Mucosa of descending colon (tissue), 3 donors: ENCODE data around the gene JAKMIP2. TPM values are rescaled to one million over a fixed set of nuclear protein-coding genes. Genes with fewer than 3 reads are reported as not detected.

ENCODE experiments used
- ATAC-seq: fragments of 200-7000 bp; cut with Tn5 transposase; one replicate; pipeline ENCODE4 v1.9.1; 2020; ENCODE audit warnings: mild to moderate bottlenecking, moderate library complexity
- DNase-seq, 3 donors: peaks; one replicate each; pipeline ENCODE4 v3.0.0-alpha.2; 2020
- H3K36me3 ChIP-seq: fragments of 200-600 bp; one replicate; pipeline ENCODE4 v1.8.0; 2021; ENCODE audit warnings: low read depth, mild to moderate bottlenecking
- H3K4me1 ChIP-seq: fragments of 200-600 bp; one replicate; pipeline ENCODE4 v1.8.0; 2021; ENCODE audit warnings: low read depth, mild to moderate bottlenecking
- H3K4me3 ChIP-seq: fragments of 200-600 bp; one replicate; pipeline ENCODE4 v1.8.0; 2021; ENCODE audit warnings: mild to moderate bottlenecking
- H3K9me3 ChIP-seq: fragments of 200-600 bp; one replicate; pipeline ENCODE4 v1.8.0; 2021; ENCODE audit warnings: mild to moderate bottlenecking
- CTCF ChIP-seq: fragments of 200-600 bp; IDR thresholded peaks from one replicate; pipeline ENCODE4 v1.8.0; 2022; ENCODE audit warnings: antibody characterized with exemption, mild to moderate bottlenecking
- intact Hi-C, 2 donors: fragments of 100-400 bp; cut with DNase I in 1 of 2; cut with micrococcal nuclease in 1 of 2; formaldehyde crosslinking; loops; one replicate each; pipeline versions ENCODE4 v1.11.0 to v1.11.1; 2022; cut with DNase I, micrococcal nuclease
- total RNA-seq, 3 donors: library from RNA; stranded (reverse); fragmentation: NEBNext Ultra II Directional in 2 of 3; extraction: Animal tissue kit (Norgen Biotek cat#: 25700) in 2 of 3; gene quantifications; one replicate each; pipeline versions ENCODE4 v1.2.1 to v1.2.4, GENCODE V29; 2021 to 2023
- donor health status: DM: no; HTN: no; CAD: no; lungs with moderate emphysema.
- donor health status: DM: no; HTN: no; CAD: no.
- donor health status: DM: no; HTN: yes; CAD: no.

The JAKMIP2 gene
- total RNA-seq, 3 donors from 2014 or later = 0.90 to 9.0 (median 2.0) TPM

DNA sequence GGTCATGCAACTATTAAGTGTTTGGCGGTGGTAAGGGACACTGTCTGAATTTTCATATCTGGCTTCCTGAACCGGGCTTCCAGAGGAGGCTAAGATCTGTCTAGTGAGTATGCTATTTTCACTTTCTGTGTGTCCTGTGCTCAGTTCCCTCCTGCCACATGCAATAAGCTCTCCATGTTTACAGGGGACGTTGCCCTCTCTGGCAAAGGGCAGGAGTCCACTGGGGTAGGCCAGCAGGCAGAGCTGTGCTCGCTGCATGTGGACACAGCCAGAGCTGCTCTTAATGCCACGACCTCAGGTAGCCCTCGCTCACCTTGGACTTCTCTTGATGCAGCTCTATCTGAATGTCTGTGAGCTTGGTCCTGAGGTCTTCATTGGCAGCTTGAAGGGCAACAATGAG is 111.2 kb downstream of the JAKMIP2 start:
- Histone ChIP-seq H3K4me1 (no peaks in the 10 kb centered on the region), H3K9me3 (no peaks in the 10 kb centered on the region), H3K36me3 (no peaks in the 10 kb centered on the region), H3K4me3 (no peak overlapping the region)
- DNase-seq (no peak), ATAC-seq (no peak)
- intact Hi-C loops = no loop called here
- TF ChIP-seq CTCF = no peak

- Histone ChIP-seq H3K4me1 (no peaks in the 10 kb centered on the region), H3K9me3 (no peaks in the 10 kb centered on the region), H3K4me3 (no peak overlapping the region), H3K36me3 (no peaks in the 10 kb centered on the region)
- no peak for ATAC-seq
- DNase-seq = no peak
- intact Hi-C loops = no loop called here
- no peak for TF ChIP-seq CTCF
Observed at GRCh38 chr5:147670815-147671214, 111.7 kb downstream of the JAKMIP2 start.

DNA sequence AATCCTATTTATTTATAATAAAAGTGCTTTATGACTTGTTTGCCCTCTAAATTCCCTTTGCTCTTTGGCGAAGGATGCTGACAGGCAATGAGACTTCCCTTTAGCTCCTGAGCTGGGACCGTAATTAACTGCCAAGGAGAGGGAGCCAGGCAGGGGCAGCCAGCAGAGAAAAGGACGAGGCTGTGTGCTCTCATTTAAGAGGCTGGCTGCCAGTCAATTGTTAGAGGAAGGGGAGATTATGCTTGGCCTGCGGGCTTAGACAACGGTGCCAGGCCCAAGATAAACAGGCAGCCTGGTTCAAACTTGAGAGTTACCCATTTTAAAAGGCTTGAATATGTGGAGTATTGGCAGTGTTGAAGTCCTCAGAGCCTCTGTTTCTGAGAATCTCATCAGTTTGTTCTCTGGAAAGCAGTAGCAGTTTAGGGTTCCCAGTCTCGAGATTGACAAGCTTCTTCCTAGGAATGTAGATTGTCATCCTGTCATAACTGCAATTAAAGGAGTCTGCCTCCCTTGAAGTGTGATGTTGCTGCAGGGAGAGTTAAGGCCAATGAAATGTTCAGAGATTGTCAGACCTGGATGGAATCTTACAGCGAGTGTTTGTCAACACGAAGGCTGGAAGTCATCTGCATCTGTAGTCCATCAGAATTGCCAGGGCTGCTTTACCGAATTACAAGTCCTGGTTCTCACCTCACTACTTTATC is 113.2 kb downstream of the JAKMIP2 start:
- Histone ChIP-seq H3K4me3 (no peak overlapping the region), H3K4me1 (no peaks in the 10 kb centered on the region), H3K9me3 (no peaks in the 10 kb centered on the region), H3K36me3 (no peaks in the 10 kb centered on the region)
- intact Hi-C loops = no loop called here
- ATAC-seq = peak; percentile 29
- no peak for TF ChIP-seq CTCF
- no peak for DNase-seq

GRCh38 chr5:147668385-147668784 is 114.1 kb downstream of the JAKMIP2 start:
- intact Hi-C loops = no loop called here
- ATAC-seq = no peak
- DNase-seq = no peak
- Histone ChIP-seq H3K4me1 (no peaks in the 10 kb centered on the region), H3K4me3 (no peak overlapping the region), H3K9me3 (no peaks in the 10 kb centered on the region), H3K36me3 (no peaks in the 10 kb centered on the region)
- no peak for TF ChIP-seq CTCF

DNA sequence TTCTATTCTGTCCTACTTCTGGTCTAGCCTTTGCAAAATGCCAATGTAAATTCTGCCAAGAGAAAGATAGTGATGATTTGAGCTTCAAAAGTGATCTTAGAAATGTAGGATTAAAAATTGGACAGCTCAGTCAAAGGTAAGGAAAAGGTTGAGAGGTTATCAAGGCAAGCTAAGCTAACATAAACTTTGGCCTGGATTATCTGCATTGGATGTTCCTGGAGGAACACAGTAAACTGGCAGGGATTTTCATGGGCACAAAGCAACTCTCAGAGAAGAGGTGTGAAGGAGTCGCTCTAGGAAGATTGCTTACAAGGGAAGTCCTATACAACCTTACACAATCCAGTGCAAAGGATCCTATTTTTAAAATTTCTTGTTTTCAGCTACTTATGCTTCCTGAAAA is 115.2 kb downstream of the JAKMIP2 start:
- no peak for ATAC-seq
- Histone ChIP-seq H3K9me3 (no peaks in the 10 kb centered on the region), H3K36me3 (no peaks in the 10 kb centered on the region), H3K4me1 (no peaks in the 10 kb centered on the region), H3K4me3 (no peak overlapping the region)
- TF ChIP-seq CTCF = no peak
- intact Hi-C loops = no loop called here
- no peak for DNase-seq

- DNase-seq = no peak
- no peak for TF ChIP-seq CTCF
- no peak overlapping the region for H3K4me3 ChIP-seq
- H3K9me3 ChIP-seq = no peaks in the 10 kb centered on the region
- intact Hi-C loops = no loop called here
- H3K4me1 ChIP-seq = no peaks in the 10 kb centered on the region
- ATAC-seq = no peak
- H3K36me3 ChIP-seq = no peaks in the 10 kb centered on the region
Observed at GRCh38 chr5:147666419-147666818, 116.1 kb downstream of the JAKMIP2 start.
